ENCODE measurements around the gene MACROD2.

- TF ChIP-seq CTCF (conservative IDR thresholded peaks at IDR 0.05; ENCODE audit: low read depth in 2 of 2), result no peak
- no peak for TF ChIP-seq EZH2 (IDR thresholded peaks at IDR 0.05; ENCODE audit: low read depth, unreplicated experiment)
- no peak for TF ChIP-seq JUNB (IDR thresholded peaks at IDR 0.05; ENCODE audit: unreplicated experiment)
- TF ChIP-seq CREB1 (CRISPR knock-in tag; IDR thresholded peaks at IDR 0.05; ENCODE audit: low read depth), result no peak
- TF ChIP-seq POLR2AphosphoS5 (IDR thresholded peaks at IDR 0.05; ENCODE audit: low read depth), result no peak
- TF ChIP-seq NANOG (IDR thresholded peaks at IDR 0.05; ENCODE audit: borderline replicate concordance), result no peak
- TF ChIP-seq EZH2phosphoT487 (IDR thresholded peaks at IDR 0.05; ENCODE audit: unreplicated experiment), result no peak
- TF ChIP-seq REST (IDR thresholded peaks at IDR 0.05; ENCODE audit: unreplicated experiment), result no peak
- no peak for TF ChIP-seq STAT1 (IDR thresholded peaks at IDR 0.05; ENCODE audit: unreplicated experiment)
- no peak for TF ChIP-seq ZNF114 (CRISPR knock-in tag; IDR thresholded peaks at IDR 0.05)
Measured at GRCh38 chr20:14935285-14935684, 940.0 kb downstream of the MACROD2 start.

Data from GM23338 (cell line).